Endothelial cell of umbilical vein (primary cell): ENCODE results near the gene PDE4B. TPM values are rescaled to one million over a fixed set of nuclear protein-coding genes. Genes with fewer than 3 reads are reported as not detected.

Source experiments
- BruUV-seq: library from RNA; stranded (reverse); fragments of 400-500 nt; replicated peaks from 2 replicates; lab custom pipeline; 2021; lab: Mats Ljungman, UMichigan
- CTCF ChIA-PET: fragments of 300-600, 350-600 bp; sonication (Branson Sonifier 250); formaldehyde crosslinking; loops from one replicate; lab custom pipeline; 2021; ENCODE audit warnings: antibody characterized with exemption, inconsistent platforms; lab: Charles Lee
- POLR2A ChIA-PET: fragments of 300-600, 350-600 bp; sonication (Branson Sonifier 250); formaldehyde crosslinking; loops from one replicate; lab custom pipeline; 2021; ENCODE audit warnings: antibody characterized with exemption, inconsistent platforms; lab: Charles Lee
- DNase-seq: peaks from one replicate; pipeline ENCODE4 v3.0.0-alpha.2; 2011; ENCODE audit warnings: low read depth, low spot score
- FAIRE-seq: peaks from 2 replicates; lab custom pipeline; 2011; peaks lifted over from hg19 to GRCh38; lab: Jason Lieb, UNC
- H2AFZ ChIP-seq: 2 replicates; pipeline ENCODE4 v1.6.0; 2012; ENCODE audit warnings: low read depth, low read length, control low read depth, inconsistent platforms
- H3K27ac ChIP-seq: 2 replicates; pipeline ENCODE4 v1.5.1; 2011; ENCODE audit warnings: low read depth, mild to moderate bottlenecking, control low read depth, low read length, moderate library complexity; ENCODE audit not compliant: insufficient read depth
- H3K27me3 ChIP-seq, 2 experiments: 2 replicates each; pipeline versions ENCODE4 v1.6.0 to v1.6.1; 2011; ENCODE audit warnings: low read length in 2 of 2, mixed read lengths in 1 of 2; ENCODE audit not compliant: control insufficient read depth in 2 of 2, insufficient read depth in 2 of 2
- H3K36me3 ChIP-seq, 2 experiments: 2 replicates in 1 of 2; 3 replicates in 1 of 2; pipeline ENCODE4 v1.5.1; 2011; ENCODE audit warnings: low read length in 2 of 2, mild to moderate bottlenecking in 1 of 2, moderate library complexity in 1 of 2; ENCODE audit not compliant: control insufficient read depth in 2 of 2, insufficient read depth in 2 of 2; ENCODE audit errors: extremely low read depth in 1 of 2
- H3K4me1 ChIP-seq: 3 replicates; pipeline ENCODE4 v1.5.1; 2011; ENCODE audit warnings: mild to moderate bottlenecking, low read length; ENCODE audit not compliant: control insufficient read depth, insufficient read depth; ENCODE audit errors: extremely low read depth
- H3K4me2 ChIP-seq: 2 replicates; pipeline ENCODE4 v1.6.1; 2011; ENCODE audit warnings: low read length, control low read depth, mixed read lengths; ENCODE audit not compliant: insufficient read depth
- H3K4me3 ChIP-seq, 3 experiments: fragments of 200-600 bp in 1 of 3; sonication (generic), shearing (Covaris generic) in 1 of 3; replicated peaks in 1 of 3; 2 replicates each; pipeline ENCODE4 v1.5.1; 2011 to 2016; ENCODE audit warnings: control low read depth in 3 of 3, low read length in 3 of 3, mild to moderate bottlenecking in 2 of 3, inconsistent platforms in 1 of 3, low read depth in 1 of 3, moderate library complexity in 1 of 3; ENCODE audit not compliant: insufficient read depth in 1 of 3
- H3K79me2 ChIP-seq: 2 replicates; pipeline ENCODE4 v1.6.0; 2012; ENCODE audit warnings: low read length, inconsistent platforms; ENCODE audit not compliant: control insufficient read depth, insufficient read depth
- H3K9ac ChIP-seq: replicated peaks from 2 replicates; pipeline ENCODE3; 2011; ENCODE audit warnings: low read length, control low read depth; ENCODE audit not compliant: insufficient read depth; ENCODE audit errors: extremely low read depth
- H3K9me1 ChIP-seq: replicated peaks from 3 replicates; pipeline ENCODE4 v1.6.0; 2011; ENCODE audit warnings: mild to moderate bottlenecking, low read length; ENCODE audit not compliant: control insufficient read depth, insufficient read depth; ENCODE audit errors: extremely low read depth
- H3K9me3 ChIP-seq: replicated peaks from 2 replicates; pipeline ENCODE4 v1.5.1; 2012; ENCODE audit warnings: low read length, inconsistent platforms; ENCODE audit not compliant: control insufficient read depth, insufficient read depth
- H4K20me1 ChIP-seq: replicated peaks from 2 replicates; pipeline ENCODE3; 2011; ENCODE audit warnings: mild to moderate bottlenecking, low read length; ENCODE audit not compliant: control insufficient read depth, insufficient read depth; ENCODE audit errors: extremely low read depth
- CTCF ChIP-seq, 2 donors: IDR thresholded peaks; 1 replicate in 1 of 2; 2 replicates in 1 of 2; pipeline ENCODE4 v1.5.1; 2011; ENCODE audit warnings: low read length in 2 of 2, mild to moderate bottlenecking in 2 of 2, moderate library complexity in 2 of 2, control low read depth in 1 of 2, inconsistent platforms in 1 of 2, low read depth in 1 of 2; ENCODE audit not compliant: insufficient read depth in 1 of 2; ENCODE audit errors: extremely low read depth in 1 of 2
- EZH2 ChIP-seq: IDR thresholded peaks from 2 replicates; pipeline ENCODE4 v1.6.1; 2012; ENCODE audit warnings: borderline replicate concordance, low read depth, mild to moderate bottlenecking, moderate library complexity, low read length, inconsistent platforms; ENCODE audit not compliant: severe bottlenecking
- FOS ChIP-seq: IDR thresholded peaks from 2 replicates; pipeline ENCODE4 v1.6.1; 2011; ENCODE audit warnings: mild to moderate bottlenecking, low read length, moderate library complexity, borderline replicate concordance; ENCODE audit not compliant: insufficient read depth
- GATA2 ChIP-seq: IDR thresholded peaks from 2 replicates; pipeline ENCODE4 v1.7.0; 2011; ENCODE audit warnings: low read depth, mild to moderate bottlenecking, moderate library complexity, mixed read lengths, low read length; ENCODE audit not compliant: insufficient read length, insufficient read depth
- JUN ChIP-seq: IDR thresholded peaks from 2 replicates; pipeline ENCODE4 v1.6.1; 2011; ENCODE audit warnings: borderline replicate concordance, low read depth; ENCODE audit not compliant: insufficient read length, insufficient read depth
- MYC ChIP-seq: IDR thresholded peaks from one replicate; pipeline ENCODE4 v1.6.1; 2011; ENCODE audit warnings: mild to moderate bottlenecking, low read depth, low read length
- POLR2A ChIP-seq: IDR thresholded peaks from 2 replicates; pipeline ENCODE4 v1.6.1; 2012; ENCODE audit warnings: low read depth, mild to moderate bottlenecking, control low read depth, low read length
- POLR2AphosphoS5 ChIP-seq: IDR thresholded peaks from 2 replicates; pipeline ENCODE4 v1.6.1; 2012; ENCODE audit warnings: low read depth, mild to moderate bottlenecking, control low read depth, low read length, moderate library complexity; ENCODE audit not compliant: insufficient read depth
- dilution Hi-C: fragments of 300-500 bp; cut with MboI; formaldehyde crosslinking; loops from one replicate; pipeline ENCODE4 v1.15.0; 2019; ENCODE audit warnings: low sequenced_read_pairs; ENCODE audit not compliant: extremely low pct_ligation_motif_present
- intact Hi-C: fragments of 100-400 bp; cut with micrococcal nuclease; formaldehyde crosslinking; loops from one replicate; pipeline ENCODE4 v1.10.0; 2022
- polyA plus RNA-seq, 4 experiments: library from polyadenylated mRNA; depleted of rRNA in 3 of 4; stranded (reverse) in 3 of 4; unstranded in 1 of 4; fragments of >200 nt; gene quantifications; 2 replicates each; pipeline versions ENCODE4 v1.2.1 to v1.2.3, GENCODE V29; 2011 to 2012; ENCODE audit warnings: missing spikeins in 1 of 4
- total RNA-seq: library from RNA; stranded (reverse); gene quantifications from 2 replicates; pipeline ENCODE4 v1.2.3, GENCODE V29; 2021
- TF ChIP-seq, protein P1 (sequence below): IDR thresholded peaks from 2 replicates; pipeline ENCODE4 v1.6.1; 2011; ENCODE audit not compliant: insufficient read depth, insufficient read length

PDE4B gene
- total and polyA plus RNA-seq, 2 donors (not counting 3 experiments of a cell fraction or from before 2014, with no cell fraction given), result 63.5 to 69.8 TPM

- dilution Hi-C loops, result no loop called here
- H3K9me1 ChIP-seq, result no peaks in the 10 kb centered on the region
- H4K20me1 ChIP-seq, result no peaks in the 10 kb centered on the region
- no peak overlapping the region for H3K27ac ChIP-seq
- FAIRE-seq, result no peak
- ChIA-PET POLR2A (no interaction called here), CTCF (interaction anchor here (1.4 to 1.7 kb wide), 2 partner anchors 10 to 69 kb away, joined by 3 to 4 read pairs; no protein-coding TSS in a partner anchor)
- no peaks in the 10 kb centered on the region for H3K36me3 ChIP-seq
- no peak for DNase-seq
- H2AFZ ChIP-seq, result no peak overlapping the region
- no TSS peak for BruUV-seq
- no peaks in the 10 kb centered on the region for H3K79me2 ChIP-seq
- intact Hi-C loops, result no loop called here
- H3K9ac ChIP-seq, result no peak overlapping the region
- H3K4me2 ChIP-seq, result no peak overlapping the region
- TF ChIP-seq GATA2, result no peak
- no peak overlapping the region for H3K4me3 ChIP-seq
- H3K27me3 ChIP-seq, result no peaks in the 10 kb centered on the region
- no peaks in the 10 kb centered on the region for H3K9me3 ChIP-seq
- peaks cover 8% of the 10 kb centered on the region for H3K4me1 ChIP-seq
Observed at GRCh38 chr1:66311628-66312027, 518.9 kb downstream of the PDE4B start.

GRCh38 chr1:66312271-66312990 is 519.7 kb downstream of the PDE4B start:
- Histone ChIP-seq H3K36me3 (no peaks in the 10 kb centered on the region), H3K9me1 (no peaks in the 10 kb centered on the region), H4K20me1 (no peaks in the 10 kb centered on the region), H3K27me3 (no peaks in the 10 kb centered on the region), H3K4me1 (peaks cover 8% of the 10 kb centered on the region), H2AFZ (no peak overlapping the region), H3K4me2 (no peak overlapping the region), H3K79me2 (no peaks in the 10 kb centered on the region), H3K27ac (no peak overlapping the region), H3K9me3 (no peaks in the 10 kb centered on the region), H3K4me3 (no peak overlapping the region), H3K9ac (no peak overlapping the region)
- no peak for TF ChIP-seq CTCF (IDR thresholded peaks at IDR 0.05; ENCODE audit: extremely low read depth in 1 of 2, insufficient read depth in 1 of 2, low read depth in 1 of 2, low read length in 2 of 2)
- TF ChIP-seq POLR2A, result no peak
- no peak for TF ChIP-seq GATA2
- no peak for TF ChIP-seq EZH2
- no peak for TF ChIP-seq MYC
- TF ChIP-seq, protein P1, sequence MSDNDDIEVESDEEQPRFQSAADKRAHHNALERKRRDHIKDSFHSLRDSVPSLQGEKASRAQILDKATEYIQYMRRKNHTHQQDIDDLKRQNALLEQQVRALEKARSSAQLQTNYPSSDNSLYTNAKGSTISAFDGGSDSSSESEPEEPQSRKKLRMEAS, result no peak
- TF ChIP-seq FOS, result no peak
- no peak for TF ChIP-seq JUN
- no peak for TF ChIP-seq POLR2AphosphoS5
- BruUV-seq, result no TSS peak
- intact Hi-C loops, result no loop called here
- CTCF ChIA-PET, result interaction anchor here (1.4 to 1.7 kb wide), 2 partner anchors 11 to 70 kb away, joined by 3 to 4 read pairs; no protein-coding TSS in a partner anchor
- POLR2A ChIA-PET, result no interaction called here
- DNase-seq (no peak), FAIRE-seq (no peak)
- dilution Hi-C loops, result no loop called here
